Parathyroid adenoma (tissue), 2 donors: ENCODE data around the gene STX18.
"Not testable (repeated sequence)": the region's sequence is repeated elsewhere in the genome, so short reads cannot be mapped to it uniquely, and the experiment has no call there.

Experiments used
- H2AFZ ChIP-seq: fragments of 300-600 bp; sonication (generic); one replicate; pipeline ENCODE4 v1.7.0; 2017; ENCODE audit warnings: antibody characterized with exemption, mild to moderate bottlenecking
- H3K27ac ChIP-seq: fragments of 300-600 bp; sonication (generic); one replicate; pipeline ENCODE4 v1.7.0; 2017
- H3K27me3 ChIP-seq: fragments of 300-600 bp; sonication (generic); one replicate; pipeline ENCODE4 v1.7.0; 2017; ENCODE audit warnings: low read length; ENCODE audit not compliant: control insufficient read depth, insufficient read depth
- H3K36me3 ChIP-seq: fragments of 300-600 bp; sonication (generic); one replicate; pipeline ENCODE4 v1.7.0; 2017; ENCODE audit warnings: low read length; ENCODE audit not compliant: control insufficient read depth, insufficient read depth
- H3K4me1 ChIP-seq: fragments of 300-600 bp; sonication (generic); one replicate; pipeline ENCODE4 v1.7.0; 2017; ENCODE audit warnings: control low read depth
- H3K4me2 ChIP-seq: fragments of 300-600 bp; sonication (generic); one replicate; pipeline ENCODE4 v1.7.0; 2017; ENCODE audit warnings: low read length
- H3K4me3 ChIP-seq: fragments of 300-600 bp; sonication (generic); one replicate; pipeline ENCODE4 v1.7.0; 2017; ENCODE audit warnings: low read depth, low read length
- H3K79me2 ChIP-seq: fragments of 300-600 bp; sonication (generic); one replicate; pipeline ENCODE4 v1.7.0; 2017; ENCODE audit warnings: control low read depth
- H3K9ac ChIP-seq: fragments of 300-600 bp; sonication (generic); one replicate; pipeline ENCODE4 v1.7.0; 2017; ENCODE audit warnings: mild to moderate bottlenecking
- H3K9me3 ChIP-seq: fragments of 300-600 bp; sonication (generic); one replicate; pipeline ENCODE4 v1.7.0; 2017; ENCODE audit warnings: low read length; ENCODE audit not compliant: control insufficient read depth
- TF ChIP-seq, protein P1 (sequence below): fragments of 300-600 bp; sonication (generic); IDR thresholded peaks from one replicate; pipeline ENCODE4 v1.7.0; 2017; ENCODE audit warnings: antibody characterized with exemption, mild to moderate bottlenecking
- donor health status: primary hyperparathyroidism.

Gene STX18

DNA sequence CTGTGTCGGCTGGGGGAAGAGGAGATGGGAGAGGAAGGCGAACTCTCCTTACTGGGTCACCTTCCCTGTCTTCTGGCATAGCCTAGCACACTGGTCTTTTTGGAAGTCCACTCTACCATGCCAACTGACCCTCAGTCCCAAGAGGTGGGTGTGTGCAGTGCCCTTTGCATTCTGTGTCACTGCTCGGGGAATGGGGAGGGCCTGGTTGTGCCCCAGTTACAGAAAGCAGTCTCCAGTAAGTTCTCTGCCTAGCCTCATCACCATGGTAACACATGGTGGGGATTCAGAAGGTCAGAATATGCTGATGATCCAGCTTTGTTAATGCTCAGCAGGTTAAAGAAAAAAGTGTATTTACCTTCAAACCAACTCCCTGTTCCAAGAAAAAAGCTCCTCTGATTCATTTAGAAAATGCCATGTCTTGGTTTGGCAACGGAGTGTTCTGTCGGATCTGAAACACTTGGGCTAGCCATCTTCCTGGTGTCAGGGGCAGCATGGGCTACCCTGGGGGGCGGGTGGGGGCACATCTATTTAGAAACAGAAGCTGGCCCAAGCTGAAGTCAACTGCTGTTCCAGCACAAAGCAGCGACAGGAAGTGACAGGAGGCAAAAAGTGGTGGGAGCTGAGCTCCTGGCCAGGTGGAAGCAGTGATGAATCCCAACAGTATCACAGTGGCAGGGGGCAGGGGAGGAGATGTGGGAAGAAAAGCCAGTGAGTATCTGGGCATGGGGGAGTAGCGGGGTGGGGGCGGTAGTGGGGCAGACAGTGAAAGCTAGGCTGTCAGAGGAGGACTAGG, 117.9 kb downstream of the STX18 start:
- Histone ChIP-seq H3K27me3 (no peaks in the 10 kb centered on the region), H3K79me2 (no peaks in the 10 kb centered on the region), H3K36me3 (no peaks in the 10 kb centered on the region), H3K27ac (no peak overlapping the region), H3K4me2 (no peak overlapping the region), H2AFZ (no peak overlapping the region), H3K4me3 (no peak overlapping the region), H3K9ac (no peak overlapping the region), H3K4me1 (no peaks in the 10 kb centered on the region), H3K9me3 (no peaks in the 10 kb centered on the region)
- TF ChIP-seq, protein P1, sequence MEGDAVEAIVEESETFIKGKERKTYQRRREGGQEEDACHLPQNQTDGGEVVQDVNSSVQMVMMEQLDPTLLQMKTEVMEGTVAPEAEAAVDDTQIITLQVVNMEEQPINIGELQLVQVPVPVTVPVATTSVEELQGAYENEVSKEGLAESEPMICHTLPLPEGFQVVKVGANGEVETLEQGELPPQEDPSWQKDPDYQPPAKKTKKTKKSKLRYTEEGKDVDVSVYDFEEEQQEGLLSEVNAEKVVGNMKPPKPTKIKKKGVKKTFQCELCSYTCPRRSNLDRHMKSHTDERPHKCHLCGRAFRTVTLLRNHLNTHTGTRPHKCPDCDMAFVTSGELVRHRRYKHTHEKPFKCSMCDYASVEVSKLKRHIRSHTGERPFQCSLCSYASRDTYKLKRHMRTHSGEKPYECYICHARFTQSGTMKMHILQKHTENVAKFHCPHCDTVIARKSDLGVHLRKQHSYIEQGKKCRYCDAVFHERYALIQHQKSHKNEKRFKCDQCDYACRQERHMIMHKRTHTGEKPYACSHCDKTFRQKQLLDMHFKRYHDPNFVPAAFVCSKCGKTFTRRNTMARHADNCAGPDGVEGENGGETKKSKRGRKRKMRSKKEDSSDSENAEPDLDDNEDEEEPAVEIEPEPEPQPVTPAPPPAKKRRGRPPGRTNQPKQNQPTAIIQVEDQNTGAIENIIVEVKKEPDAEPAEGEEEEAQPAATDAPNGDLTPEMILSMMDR: no peak

DNA sequence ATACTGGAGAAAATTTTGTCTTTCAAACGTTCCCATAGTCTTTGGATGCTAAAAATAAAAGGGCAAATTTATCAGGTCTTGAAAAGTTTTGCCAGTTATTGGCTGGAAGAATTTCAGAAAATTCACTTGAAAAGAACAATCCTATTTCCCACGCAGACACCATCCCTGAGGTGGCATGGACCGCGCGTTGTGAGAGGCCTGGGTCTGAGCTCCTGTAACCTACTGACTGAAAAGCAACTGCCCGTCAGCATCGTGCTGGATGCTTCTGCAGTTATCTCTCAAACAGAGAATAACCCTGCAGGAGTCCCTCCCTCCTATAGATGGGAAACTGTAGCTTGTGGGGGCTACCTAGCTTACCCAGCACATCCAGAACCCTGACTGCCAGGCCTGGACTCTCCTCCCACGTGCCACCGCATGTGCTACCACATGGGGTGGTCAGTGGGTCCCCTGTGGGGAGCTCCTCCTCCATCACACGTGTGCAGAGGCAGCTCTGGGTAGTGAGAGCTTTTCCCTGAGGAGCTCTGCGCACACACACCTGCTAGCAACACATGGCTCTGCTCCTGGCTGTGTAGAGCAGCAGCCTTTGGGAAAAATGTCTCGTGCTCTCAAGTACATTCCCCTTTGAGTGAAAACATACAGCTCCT, 118.9 kb downstream of the STX18 start:
- Histone ChIP-seq H3K36me3 (no peaks in the 10 kb centered on the region), H3K4me3 (no peak overlapping the region), H3K9ac (no peak overlapping the region), H3K27me3 (no peaks in the 10 kb centered on the region), H3K4me2 (no peak overlapping the region), H3K9me3 (no peaks in the 10 kb centered on the region), H3K79me2 (no peaks in the 10 kb centered on the region), H3K4me1 (no peaks in the 10 kb centered on the region), H3K27ac (no peak overlapping the region), H2AFZ (no peak overlapping the region)
- TF ChIP-seq, protein P1: no peak

DNA sequence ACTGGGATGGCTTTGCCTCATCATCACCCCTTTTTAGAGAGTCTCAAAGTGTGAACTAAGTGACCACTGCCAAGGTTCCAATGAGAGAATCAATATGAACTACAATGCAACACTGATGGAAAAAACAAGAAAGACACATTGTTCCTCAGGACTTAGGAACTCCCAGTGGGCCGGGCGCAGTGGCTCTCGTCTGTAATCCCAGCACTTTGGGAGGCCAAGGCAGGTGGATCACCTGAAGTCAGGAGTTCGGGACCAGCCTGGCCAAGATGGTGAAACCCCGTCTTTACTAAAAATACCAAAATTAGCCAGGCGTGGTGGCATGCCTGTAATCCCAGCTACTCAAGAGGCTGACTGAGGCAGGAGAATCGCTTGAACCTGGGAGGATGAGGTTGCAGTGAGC, 119.7 kb downstream of the STX18 start:
- H3K4me2 ChIP-seq, H3K4me3 ChIP-seq, H3K36me3 ChIP-seq: not testable (repeated sequence)

DNA sequence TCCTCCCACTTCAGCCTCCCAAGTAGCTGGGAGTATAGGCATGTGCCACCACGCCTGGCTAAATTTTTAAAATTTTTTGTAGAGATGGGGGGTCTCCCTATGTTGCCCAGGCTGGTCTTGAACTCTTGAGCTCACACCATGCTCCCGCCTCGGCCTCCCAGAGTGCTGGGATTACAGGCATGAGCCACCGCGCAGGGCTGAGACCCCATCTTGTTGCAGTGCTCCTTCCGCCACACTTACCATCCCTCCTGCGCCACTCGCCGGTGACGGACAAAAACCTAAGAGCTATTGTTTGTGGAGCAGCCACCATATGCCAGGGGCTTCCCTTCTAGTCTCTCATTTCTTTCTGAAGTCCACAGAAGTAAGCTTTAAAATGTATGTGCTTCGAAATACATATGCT, 120.5 kb downstream of the STX18 start:
- H3K36me3 ChIP-seq: no peaks in the 10 kb centered on the region
- TF ChIP-seq, protein P1: no peak
- no peak overlapping the region for H3K9ac ChIP-seq
- no peaks in the 10 kb centered on the region for H3K27me3 ChIP-seq
- H2AFZ ChIP-seq: no peak overlapping the region
- H3K79me2 ChIP-seq: no peaks in the 10 kb centered on the region
- H3K4me1 ChIP-seq: no peaks in the 10 kb centered on the region
- no peak overlapping the region for H3K4me2 ChIP-seq
- no peaks in the 10 kb centered on the region for H3K9me3 ChIP-seq
- H3K27ac ChIP-seq: no peak overlapping the region
- H3K4me3 ChIP-seq: no peak overlapping the region

More for the DNA sequence above, 119.7 kb downstream of the STX18 start:
- H3K9ac ChIP-seq, H2AFZ ChIP-seq, H3K27ac ChIP-seq, H3K4me1 ChIP-seq, H3K9me3 ChIP-seq, H3K27me3 ChIP-seq, H3K79me2 ChIP-seq: not testable (repeated sequence)

DNA sequence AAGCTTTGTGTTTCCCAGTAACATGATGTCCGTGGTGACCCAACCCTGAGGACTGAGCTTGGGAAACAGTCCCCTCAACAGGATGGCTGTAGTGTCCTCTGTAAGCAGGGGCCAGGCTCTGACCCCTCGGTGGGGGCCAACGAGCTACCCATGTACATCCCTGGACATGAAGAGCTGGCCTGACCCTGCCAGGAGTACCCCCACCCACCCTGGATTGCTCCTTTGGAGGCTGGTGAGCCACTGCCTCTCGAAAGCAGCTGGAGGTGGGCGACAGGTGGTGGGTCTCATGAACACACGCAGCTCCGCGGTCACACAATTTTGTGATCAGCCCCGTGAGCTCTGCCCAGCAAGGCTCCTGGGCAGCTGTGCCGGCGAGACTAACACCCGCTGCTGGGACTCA, 121.4 kb downstream of the STX18 start:
- no peak overlapping the region for H3K27ac ChIP-seq
- no peaks in the 10 kb centered on the region for H3K4me1 ChIP-seq
- H2AFZ ChIP-seq: no peak overlapping the region
- TF ChIP-seq, protein P1: no peak
- H3K4me2 ChIP-seq: no peak overlapping the region
- H3K27me3 ChIP-seq: no peaks in the 10 kb centered on the region
- H3K36me3 ChIP-seq: no peaks in the 10 kb centered on the region
- H3K4me3 ChIP-seq: no peak overlapping the region
- no peaks in the 10 kb centered on the region for H3K9me3 ChIP-seq
- H3K9ac ChIP-seq: no peak overlapping the region
- no peaks in the 10 kb centered on the region for H3K79me2 ChIP-seq
